ENCODE measurements around the gene CCDC88C. TPM values are rescaled to one million over a fixed set of nuclear protein-coding genes. Genes with fewer than 3 reads are reported as not detected.

CCDC88C gene
- total RNA-seq, 1 experiment from 2014 or later: 29.8 TPM

GRCh38 chr14:91341751-91342154 is 75.9 kb downstream of the CCDC88C start:
- ChIA-PET POLR2A (no interaction called here), CTCF (no interaction called here)
- BruUV-seq (replicated peaks): no TSS peak
- Histone ChIP-seq H3K4me1 (no peaks in the 10 kb centered on the region), H3K4me3 (ENCODE audit: low read depth, low read length) (no peak overlapping the region), H3K36me3 (ENCODE audit: control insufficient read depth, insufficient read depth, low read length) (no peaks in the 10 kb centered on the region; the same call in 1 of the 2 replicates), H3K9me3 (no peaks in the 10 kb centered on the region), H3K27me3 (replicated peaks; ENCODE audit: control insufficient read depth, insufficient read depth, low read length) (no peaks in the 10 kb centered on the region)
- H3K27me3 Mint-ChIP-seq (ENCODE audit: insufficient read depth, unreplicated experiment): no peaks in the 10 kb centered on the region
- H3K4me1 Mint-ChIP-seq (ENCODE audit: low read depth, unreplicated experiment): no peaks in the 10 kb centered on the region
- H3K4me3 Mint-ChIP-seq (ENCODE audit: unreplicated experiment): no peak overlapping the region
- no peaks in the 10 kb centered on the region for H3K9me3 Mint-ChIP-seq (ENCODE audit: unreplicated experiment)
- no peak for DNase-seq
- no peak overlapping the region for H3K27ac Mint-ChIP-seq (ENCODE audit: unreplicated experiment)
- peaks cover 11% of the 10 kb centered on the region for H3K36me3 Mint-ChIP-seq (ENCODE audit: insufficient read depth, unreplicated experiment)
- intact Hi-C loops (cut with micrococcal nuclease; ENCODE audit: unreplicated experiment): no loop called here
- TF ChIP-seq CTCF (IDR thresholded peaks at IDR 0.05; ENCODE audit: insufficient read depth in 1 of 2, low read depth in 1 of 2, low read length in 1 of 2, severe bottlenecking in 1 of 2, unreplicated experiment in 1 of 2): no peak

- peaks cover 11% of the 10 kb centered on the region for H3K36me3 Mint-ChIP-seq (ENCODE audit: insufficient read depth, unreplicated experiment)
- Histone ChIP-seq H3K27me3 (replicated peaks; ENCODE audit: control insufficient read depth, insufficient read depth, low read length) (no peaks in the 10 kb centered on the region), H3K9me3 (no peaks in the 10 kb centered on the region), H3K36me3 (ENCODE audit: control insufficient read depth, insufficient read depth, low read length) (no peaks in the 10 kb centered on the region; the same call in 1 of the 2 replicates), H3K4me1 (no peaks in the 10 kb centered on the region), H3K4me3 (ENCODE audit: low read depth, low read length) (no peak overlapping the region)
- CTCF ChIA-PET: no interaction called here
- no peak for DNase-seq
- H3K4me3 Mint-ChIP-seq (ENCODE audit: unreplicated experiment): no peak overlapping the region
- no peaks in the 10 kb centered on the region for H3K9me3 Mint-ChIP-seq (ENCODE audit: unreplicated experiment)
- POLR2A ChIA-PET: no interaction called here
- H3K27ac Mint-ChIP-seq (ENCODE audit: unreplicated experiment): no peak overlapping the region
- no peaks in the 10 kb centered on the region for H3K4me1 Mint-ChIP-seq (ENCODE audit: low read depth, unreplicated experiment)
- H3K27me3 Mint-ChIP-seq (ENCODE audit: insufficient read depth, unreplicated experiment): no peaks in the 10 kb centered on the region
- no TSS peak for BruUV-seq (replicated peaks)
- TF ChIP-seq CTCF (IDR thresholded peaks at IDR 0.05; ENCODE audit: insufficient read depth in 1 of 2, low read depth in 1 of 2, low read length in 1 of 2, severe bottlenecking in 1 of 2, unreplicated experiment in 1 of 2): no peak
- intact Hi-C loops (cut with micrococcal nuclease; ENCODE audit: unreplicated experiment): no loop called here
These were observed 76.3 kb downstream of the CCDC88C start for GRCh38 chr14:91341334-91341733.

- Mint-ChIP-seq H3K27ac (ENCODE audit: unreplicated experiment) (no peak overlapping the region), H3K27me3 (ENCODE audit: insufficient read depth, unreplicated experiment) (no peaks in the 10 kb centered on the region), H3K9me3 (ENCODE audit: unreplicated experiment) (no peaks in the 10 kb centered on the region), H3K36me3 (ENCODE audit: insufficient read depth, unreplicated experiment) (peaks cover 16% of the 10 kb centered on the region), H3K4me1 (ENCODE audit: low read depth, unreplicated experiment) (no peaks in the 10 kb centered on the region), H3K4me3 (ENCODE audit: unreplicated experiment) (no peak overlapping the region)
- Histone ChIP-seq H3K27me3 (replicated peaks; ENCODE audit: control insufficient read depth, insufficient read depth, low read length) (no peaks in the 10 kb centered on the region), H3K36me3 (ENCODE audit: control insufficient read depth, insufficient read depth, low read length) (no peaks in the 10 kb centered on the region; the same call in none of the 2 replicates), H3K4me1 (no peaks in the 10 kb centered on the region), H3K9me3 (no peaks in the 10 kb centered on the region), H3K4me3 (ENCODE audit: low read depth, low read length) (no peak overlapping the region)
- BruUV-seq (replicated peaks): no TSS peak
- TF ChIP-seq CTCF (IDR thresholded peaks at IDR 0.05; ENCODE audit: insufficient read depth in 1 of 2, low read depth in 1 of 2, low read length in 1 of 2, severe bottlenecking in 1 of 2, unreplicated experiment in 1 of 2): no peak
- ChIA-PET POLR2A (no interaction called here), CTCF (no interaction called here)
- no peak for DNase-seq
- intact Hi-C loops (cut with micrococcal nuclease; ENCODE audit: unreplicated experiment): no loop called here
These were observed 77.8 kb downstream of the CCDC88C start for GRCh38 chr14:91339671-91340369.
